HG03571 (cell line): ENCODE data around the gene STAC3.

ENCODE experiments used
- ATAC-seq: cut with Tn5 transposase; IDR thresholded peaks from one replicate; pipeline ENCODE4 v1.9.1; 2021; ENCODE audit not compliant: unreplicated experiment

The STAC3 gene

GRCh38 chr12:57223191-57224165 lies 27.5 kb downstream of the STAC3 start:
- no peak for ATAC-seq

GRCh38 chr12:57222286-57223190 lies 28.4 kb downstream of the STAC3 start:
- ATAC-seq, result no peak

GRCh38 chr12:57221169-57221917 lies 29.6 kb downstream of the STAC3 start:
- no peak for ATAC-seq

GRCh38 chr12:57220770-57221168 lies 30.2 kb downstream of the STAC3 start:
- ATAC-seq, result no peak

GRCh38 chr12:57219993-57220754 lies 30.8 kb downstream of the STAC3 start:
- no peak for ATAC-seq

GRCh38 chr12:57219205-57219992 lies 31.6 kb downstream of the STAC3 start:
- no peak for ATAC-seq

GRCh38 chr12:57218030-57218853 lies 32.7 kb downstream of the STAC3 start:
- ATAC-seq, result no peak

- no peak for ATAC-seq
These were observed 33.8 kb downstream of the STAC3 start for GRCh38 chr12:57216921-57217879.

GRCh38 chr12:57216014-57216911 lies 34.7 kb downstream of the STAC3 start, which contains the start of gene NXPH4:
Gene NXPH4 (plus strand): TSS chr12:57216794. CDS start chr12:57216970, 176 bp downstream.
- ATAC-seq, result no peak

- ATAC-seq, result no peak
These were observed 35.3 kb downstream of the STAC3 start for GRCh38 chr12:57215668-57216013.

- ATAC-seq, result no peak
These were observed 35.9 kb downstream of the STAC3 start for GRCh38 chr12:57215065-57215464.

- ATAC-seq, result no peak
These were observed 36.6 kb downstream of the STAC3 start for GRCh38 chr12:57214398-57214781.

GRCh38 chr12:57213763-57214397 lies 37.1 kb downstream of the STAC3 start:
- no peak for ATAC-seq

- no peak for ATAC-seq
These were observed 37.8 kb downstream of the STAC3 start for GRCh38 chr12:57213058-57213715.

- no peak for ATAC-seq
These were observed 38.3 kb downstream of the STAC3 start for GRCh38 chr12:57212701-57213057.
